Stimulated activated naive CD8-positive, alpha-beta T cell treated with anti-CD3 and anti-CD28 coated beads, Interleukin-15, Interleukin-2, amounts not matched to agents 100 ng/mL and 50 ng/mL, for 24 hours (primary cell): ENCODE measurements around the gene DAPK1.

Experiments
- H3K27ac Mint-ChIP-seq: one replicate; pipeline ENCODE4 v1.8.0; 2021; ENCODE audit warnings: mild to moderate bottlenecking, mixed read lengths
- H3K27me3 Mint-ChIP-seq: one replicate; pipeline ENCODE4 v1.8.0; 2021; ENCODE audit warnings: mixed read lengths
- H3K36me3 Mint-ChIP-seq: one replicate; pipeline ENCODE4 v1.8.0; 2021; ENCODE audit warnings: low read depth, mixed read lengths
- H3K4me1 Mint-ChIP-seq: one replicate; pipeline ENCODE4 v1.8.0; 2021; ENCODE audit warnings: low read depth, mixed read lengths
- H3K4me3 Mint-ChIP-seq: one replicate; pipeline ENCODE4 v1.8.0; 2021; ENCODE audit warnings: mild to moderate bottlenecking, mixed read lengths
- H3K9me3 Mint-ChIP-seq: one replicate; pipeline ENCODE4 v1.8.0; 2021; ENCODE audit warnings: mixed read lengths

The DAPK1 gene

GRCh38 chr9:87708546-87708945 is 210.9 kb downstream of the DAPK1 start:
- Mint-ChIP-seq H3K27me3 (no peaks in the 10 kb centered on the region), H3K9me3 (peaks cover 3% of the 10 kb centered on the region), H3K4me1 (peaks cover 17% of the 10 kb centered on the region), H3K36me3 (no peaks in the 10 kb centered on the region), H3K4me3 (no peak overlapping the region), H3K27ac (no peak overlapping the region)

GRCh38 chr9:87708986-87709728 is 211.5 kb downstream of the DAPK1 start:
- Mint-ChIP-seq H3K4me1 (peaks cover 17% of the 10 kb centered on the region), H3K36me3 (no peaks in the 10 kb centered on the region), H3K27ac (no peak overlapping the region), H3K9me3 (peaks cover 3% of the 10 kb centered on the region), H3K27me3 (no peaks in the 10 kb centered on the region), H3K4me3 (no peak overlapping the region)

- Mint-ChIP-seq H3K27me3 (no peaks in the 10 kb centered on the region), H3K4me3 (no peak overlapping the region)
Observed at GRCh38 chr9:87710443-87710842, 212.8 kb downstream of the DAPK1 start.

GRCh38 chr9:87711857-87712800 is 214.5 kb downstream of the DAPK1 start:
- no peak overlapping the region for H3K4me3 Mint-ChIP-seq
- H3K9me3 Mint-ChIP-seq: peaks cover 3% of the 10 kb centered on the region
- H3K27me3 Mint-ChIP-seq: no peaks in the 10 kb centered on the region
- no peaks in the 10 kb centered on the region for H3K36me3 Mint-ChIP-seq
- no peak overlapping the region for H3K27ac Mint-ChIP-seq
- peaks cover 17% of the 10 kb centered on the region for H3K4me1 Mint-ChIP-seq

More at GRCh38 chr9:87710443-87710842, 212.8 kb downstream of the DAPK1 start:
- H3K27ac Mint-ChIP-seq: no peak overlapping the region
- peaks cover 3% of the 10 kb centered on the region for H3K9me3 Mint-ChIP-seq
- peaks cover 17% of the 10 kb centered on the region for H3K4me1 Mint-ChIP-seq
- H3K36me3 Mint-ChIP-seq: no peaks in the 10 kb centered on the region

GRCh38 chr9:87712801-87713277 is 215.2 kb downstream of the DAPK1 start:
- Mint-ChIP-seq H3K36me3 (no peaks in the 10 kb centered on the region), H3K4me3 (no peak overlapping the region), H3K27ac (peak overlapping the region; percentile 3), H3K27me3 (no peaks in the 10 kb centered on the region), H3K4me1 (peaks cover 15% of the 10 kb centered on the region), H3K9me3 (peaks cover 3% of the 10 kb centered on the region)

- Mint-ChIP-seq H3K27me3 (peaks cover 6% of the 10 kb centered on the region), H3K9me3 (peaks cover 3% of the 10 kb centered on the region), H3K36me3 (no peaks in the 10 kb centered on the region), H3K27ac (peak overlapping the region; percentile 3), H3K4me1 (peaks cover 11% of the 10 kb centered on the region), H3K4me3 (no peak overlapping the region)
Observed at GRCh38 chr9:87713278-87713987, 215.8 kb downstream of the DAPK1 start.

- Mint-ChIP-seq H3K36me3 (no peaks in the 10 kb centered on the region), H3K9me3 (peaks cover 3% of the 10 kb centered on the region), H3K4me3 (no peak overlapping the region), H3K4me1 (peaks cover 6% of the 10 kb centered on the region), H3K27ac (no peak overlapping the region), H3K27me3 (peaks cover 7% of the 10 kb centered on the region)
Observed at GRCh38 chr9:87713988-87714330, 216.3 kb downstream of the DAPK1 start.

- no peak overlapping the region for H3K27ac Mint-ChIP-seq
- no peaks in the 10 kb centered on the region for H3K36me3 Mint-ChIP-seq
- H3K27me3 Mint-ChIP-seq: peaks cover 7% of the 10 kb centered on the region
- H3K4me1 Mint-ChIP-seq: no peaks in the 10 kb centered on the region
- H3K9me3 Mint-ChIP-seq: peaks cover 3% of the 10 kb centered on the region
- no peak overlapping the region for H3K4me3 Mint-ChIP-seq
Observed at GRCh38 chr9:87714819-87715218, 217.2 kb downstream of the DAPK1 start.

- no peaks in the 10 kb centered on the region for H3K36me3 Mint-ChIP-seq
- no peak overlapping the region for H3K27ac Mint-ChIP-seq
- no peak overlapping the region for H3K4me3 Mint-ChIP-seq
- peaks cover 7% of the 10 kb centered on the region for H3K27me3 Mint-ChIP-seq
- peaks cover 3% of the 10 kb centered on the region for H3K9me3 Mint-ChIP-seq
- H3K4me1 Mint-ChIP-seq: no peaks in the 10 kb centered on the region
Observed at GRCh38 chr9:87716141-87716540, 218.5 kb downstream of the DAPK1 start.

- Mint-ChIP-seq H3K4me1 (no peaks in the 10 kb centered on the region), H3K27ac (no peak overlapping the region), H3K27me3 (peaks cover 13% of the 10 kb centered on the region), H3K4me3 (no peak overlapping the region), H3K9me3 (peaks cover 3% of the 10 kb centered on the region), H3K36me3 (no peaks in the 10 kb centered on the region)
Observed at GRCh38 chr9:87717456-87717855, 219.8 kb downstream of the DAPK1 start.

- no peaks in the 10 kb centered on the region for H3K9me3 Mint-ChIP-seq
- no peak overlapping the region for H3K27ac Mint-ChIP-seq
- H3K4me3 Mint-ChIP-seq: no peak overlapping the region
- H3K27me3 Mint-ChIP-seq: peaks cover 16% of the 10 kb centered on the region
- H3K4me1 Mint-ChIP-seq: no peaks in the 10 kb centered on the region
- no peaks in the 10 kb centered on the region for H3K36me3 Mint-ChIP-seq
Observed at GRCh38 chr9:87718231-87718630, 220.6 kb downstream of the DAPK1 start.

- peaks cover 17% of the 10 kb centered on the region for H3K27me3 Mint-ChIP-seq
Observed at GRCh38 chr9:87718852-87719612, 221.4 kb downstream of the DAPK1 start.

GRCh38 chr9:87720173-87720572 is 222.5 kb downstream of the DAPK1 start:
- Mint-ChIP-seq H3K4me3 (no peak overlapping the region), H3K27me3 (peaks cover 26% of the 10 kb centered on the region), H3K27ac (no peak overlapping the region), H3K36me3 (no peaks in the 10 kb centered on the region), H3K4me1 (no peaks in the 10 kb centered on the region), H3K9me3 (no peaks in the 10 kb centered on the region)

More at GRCh38 chr9:87718852-87719612, 221.4 kb downstream of the DAPK1 start:
- Mint-ChIP-seq H3K27ac (no peak overlapping the region), H3K4me1 (no peaks in the 10 kb centered on the region), H3K4me3 (no peak overlapping the region), H3K36me3 (no peaks in the 10 kb centered on the region), H3K9me3 (no peaks in the 10 kb centered on the region)

- Mint-ChIP-seq H3K27me3 (peaks cover 37% of the 10 kb centered on the region), H3K36me3 (no peaks in the 10 kb centered on the region), H3K4me3 (no peak overlapping the region), H3K9me3 (no peaks in the 10 kb centered on the region), H3K4me1 (peaks cover 7% of the 10 kb centered on the region), H3K27ac (no peak overlapping the region)
Observed at GRCh38 chr9:87722393-87723088, 224.9 kb downstream of the DAPK1 start.
